NCI-H146 (cell line): ENCODE data around the gene RALY.
A peak's percentile ranks its signal among the peaks of the same experiment; 100 is the strongest.

Source experiments
- DNase-seq: peaks from one replicate; lab custom pipeline; 2025; lab: John Stamatoyannopoulos, UW

RALY gene

DNA sequence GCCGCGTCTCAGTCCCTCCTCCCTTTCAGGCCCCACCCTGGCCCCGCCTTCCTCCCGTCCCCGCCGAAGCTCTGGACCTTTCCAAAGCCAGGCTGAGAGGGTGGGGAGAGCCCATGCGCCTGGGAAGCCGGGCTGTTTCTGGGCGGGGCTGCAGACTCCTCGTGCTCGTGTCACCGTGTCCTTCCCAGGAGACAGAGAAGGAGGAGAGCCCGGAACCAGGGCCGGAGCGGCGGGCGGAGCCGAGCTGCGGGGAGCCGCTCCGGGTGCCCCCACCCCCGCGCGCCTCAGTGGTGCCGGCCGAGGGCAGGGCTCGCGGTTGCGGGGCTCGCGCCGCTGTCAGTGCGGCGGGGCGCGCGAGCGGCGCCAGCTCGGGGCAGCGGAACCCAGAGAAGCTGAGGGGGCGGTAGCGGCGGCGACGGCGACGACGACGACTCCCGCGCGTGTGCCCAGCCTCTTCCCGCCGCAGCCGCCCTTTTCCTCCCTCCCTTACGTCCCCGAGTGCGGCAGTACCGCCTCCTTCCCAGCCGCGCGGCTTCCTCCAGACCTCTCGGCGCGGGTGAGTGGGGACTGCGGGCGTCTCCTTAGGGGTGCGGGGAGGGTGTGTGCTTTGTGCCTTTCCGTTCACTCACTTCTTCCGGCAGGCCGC lies at the start of gene RALY:
Gene RALY (plus strand): TSS at position 336 of the 646 bp plus-strand sequence. CDS start 78,164 bp downstream, outside the sequence.
- peak; percentile 85 for DNase-seq

DNA sequence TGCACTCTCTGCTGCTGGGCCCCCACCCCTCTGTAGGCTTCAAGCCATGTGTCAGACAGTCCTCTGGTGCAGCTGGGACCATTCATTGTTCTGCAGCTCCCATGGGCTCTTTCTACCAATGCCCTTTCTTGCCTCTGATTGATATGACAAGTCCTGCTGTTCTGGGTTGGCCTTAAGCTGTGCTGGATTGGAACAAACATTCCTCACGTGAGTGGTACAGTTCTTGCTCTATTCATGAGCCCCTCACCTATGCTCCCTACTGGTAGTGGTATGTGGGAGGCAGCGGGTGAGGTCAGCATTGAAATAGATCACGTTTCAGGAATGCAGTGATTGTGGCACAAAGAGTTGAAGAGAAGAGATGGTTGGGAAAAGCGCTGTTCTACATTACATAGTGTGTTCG lies 48.8 kb upstream of the RALY start:
- no peak for DNase-seq

DNA sequence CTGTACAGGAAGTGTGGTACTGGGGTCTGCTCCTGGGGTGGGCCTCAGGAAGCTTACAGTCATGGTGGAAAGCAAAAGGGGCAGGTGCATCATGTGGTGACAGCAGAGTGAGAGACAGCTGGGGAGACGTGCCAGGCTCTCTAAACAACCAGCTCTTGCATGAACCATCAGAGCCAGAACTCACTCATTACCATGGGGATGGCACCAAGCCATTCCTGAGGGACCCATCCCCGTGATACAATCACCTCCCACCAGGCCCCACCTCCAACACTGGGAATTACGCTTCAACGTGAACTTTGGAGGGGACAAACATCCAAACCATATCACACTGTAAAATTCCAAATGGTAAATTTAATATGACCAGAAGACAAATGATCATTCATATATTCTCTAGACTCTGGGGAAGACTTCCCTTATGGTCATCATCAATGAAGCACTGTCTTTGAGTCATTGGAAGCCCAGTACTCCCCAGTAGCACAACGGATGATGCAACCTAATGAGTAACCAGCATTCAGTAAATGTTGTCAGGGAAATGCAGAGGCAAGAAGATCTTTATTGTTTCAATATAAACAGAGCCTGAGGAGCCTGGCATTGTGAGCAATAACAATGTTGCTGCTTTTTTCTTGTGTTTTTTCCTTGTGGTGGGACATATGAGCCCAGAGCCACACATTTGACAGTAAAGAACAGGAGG lies 48.2 kb upstream of the RALY start:
- no peak for DNase-seq

- peak; percentile 11 for DNase-seq
Observed at GRCh38 chr20:33947709-33948295, 45.9 kb upstream of the RALY start.

- no peak for DNase-seq
Observed at GRCh38 chr20:33948480-33948879, 45.2 kb upstream of the RALY start.

- DNase-seq, result no peak
Observed at GRCh38 chr20:33951171-33951570, 42.5 kb upstream of the RALY start.

GRCh38 chr20:33954504-33954903 lies 39.2 kb upstream of the RALY start:
- DNase-seq, result no peak

- no peak for DNase-seq
Observed at GRCh38 chr20:33963751-33964150, 30.0 kb upstream of the RALY start.

GRCh38 chr20:33964441-33964840 lies 29.3 kb upstream of the RALY start:
- DNase-seq, result no peak

DNA sequence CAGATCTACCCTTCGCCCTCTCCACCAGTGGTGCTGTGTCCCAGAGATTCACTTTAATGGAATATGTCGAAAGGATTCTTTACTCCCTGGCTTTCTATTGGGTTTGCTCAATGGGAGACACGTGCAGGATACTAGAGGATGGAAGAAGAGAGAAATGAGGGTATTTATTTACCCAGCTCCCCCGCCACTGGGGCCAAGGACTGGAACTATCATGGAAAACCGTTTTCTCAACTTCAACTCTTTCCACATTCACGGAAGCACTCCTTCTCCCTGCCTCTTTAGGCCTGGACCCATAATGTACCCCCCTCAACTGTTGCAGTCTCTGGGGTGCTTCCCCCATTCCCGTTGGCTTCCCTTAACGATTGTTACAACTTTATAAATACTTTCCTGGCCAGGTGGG lies 26.6 kb upstream of the RALY start:
- no peak for DNase-seq

DNA sequence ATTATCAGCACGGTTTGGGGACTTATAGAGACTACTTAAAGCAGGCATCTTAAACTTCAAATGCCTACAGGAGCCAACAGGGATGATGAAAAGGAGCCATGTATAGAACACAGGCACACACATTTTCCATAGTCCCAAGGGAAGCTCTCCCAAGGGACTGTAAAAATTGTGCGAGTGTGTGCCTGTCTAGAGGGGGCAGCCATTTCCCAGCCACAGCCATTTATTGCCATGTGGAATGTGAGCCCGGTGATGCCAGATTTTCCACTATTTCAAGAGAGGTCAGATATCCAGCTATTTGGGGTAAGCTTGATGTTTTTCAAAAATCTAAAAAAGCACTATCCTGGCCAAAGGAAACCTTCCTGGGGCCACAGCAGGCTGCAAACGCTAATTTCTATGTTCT lies 24.1 kb upstream of the RALY start:
- no peak for DNase-seq

GRCh38 chr20:33970229-33970628 lies 23.5 kb upstream of the RALY start:
- DNase-seq, result no peak

DNA sequence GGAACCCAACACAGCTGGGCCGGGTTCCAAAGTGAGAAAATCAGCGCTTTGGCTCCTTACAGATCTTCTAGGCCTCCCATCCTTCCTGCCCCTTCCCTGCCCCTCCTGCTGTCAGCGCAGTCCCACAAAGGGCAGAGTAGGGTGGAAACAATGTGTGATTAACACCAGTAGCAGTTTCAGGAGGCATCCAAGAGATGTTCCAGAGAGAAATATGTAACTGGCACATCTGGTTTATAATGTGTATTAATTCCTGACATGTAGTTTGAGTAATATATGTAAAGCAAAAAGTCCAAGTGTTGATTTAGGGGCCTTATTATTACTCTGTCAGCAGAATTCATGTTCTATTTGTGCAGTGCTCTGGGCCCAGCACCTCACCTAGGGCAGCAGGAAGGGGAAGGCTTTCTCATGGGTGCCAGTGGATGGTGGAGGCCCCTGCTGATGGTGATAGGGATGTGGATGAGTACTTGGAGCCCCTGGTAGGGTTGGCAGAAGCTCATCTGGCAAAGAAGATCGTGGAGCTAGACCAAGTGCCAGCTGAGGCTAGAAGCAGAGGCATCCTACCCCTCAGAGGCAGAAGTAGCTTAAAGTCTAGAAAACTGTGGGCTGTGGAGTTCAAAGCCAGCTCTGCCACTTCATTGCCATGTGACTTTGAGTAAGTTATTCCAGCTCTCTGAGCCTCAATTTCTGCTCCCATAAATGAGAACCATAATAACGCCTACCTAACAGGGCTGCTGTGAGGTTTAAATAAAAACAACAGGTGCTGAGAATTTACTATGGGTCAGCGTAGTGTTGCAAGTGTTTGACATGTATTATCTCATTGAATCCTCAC lies 22.4 kb upstream of the RALY start:
- DNase-seq, result no peak

- no peak for DNase-seq
Observed at GRCh38 chr20:33976959-33977358, 16.8 kb upstream of the RALY start.

DNA sequence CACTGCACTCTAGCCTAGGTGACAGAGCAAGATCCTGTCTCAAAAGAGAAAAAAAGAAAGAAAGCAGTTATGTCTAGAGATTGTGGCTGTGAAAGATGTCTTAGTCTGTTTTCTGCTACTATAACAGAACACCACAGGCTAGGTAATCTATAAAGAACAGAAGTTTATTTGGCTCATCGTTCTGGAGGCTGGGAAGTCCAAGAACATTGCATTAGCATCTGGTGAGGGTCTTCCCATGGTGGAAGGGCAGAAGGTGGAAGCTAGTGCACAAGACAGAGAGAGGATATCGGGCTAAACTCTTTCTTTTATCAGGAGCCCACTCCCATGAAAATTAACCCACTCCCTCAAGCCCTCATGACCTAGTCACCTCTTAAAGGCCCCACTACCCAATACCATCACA lies 16.2 kb upstream of the RALY start:
- no peak for DNase-seq

DNA sequence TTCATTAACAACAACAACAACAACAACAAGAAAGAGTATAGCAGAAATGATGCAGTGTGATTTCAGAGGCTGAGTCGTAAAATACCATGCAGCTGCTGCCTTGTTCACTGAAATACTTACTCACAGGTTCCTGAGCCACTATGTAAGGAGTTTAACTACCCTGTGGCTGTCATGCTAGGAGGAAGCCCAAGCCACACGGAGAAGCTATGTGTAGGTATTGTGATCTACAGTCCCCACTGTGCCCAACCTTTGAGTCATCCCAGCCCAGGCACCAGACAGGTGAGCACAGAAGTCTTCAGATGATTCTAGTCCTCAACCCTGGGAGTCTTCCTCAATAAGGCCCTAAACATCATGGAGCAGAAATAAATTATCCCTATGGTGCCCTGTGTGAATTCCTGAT lies 14.6 kb upstream of the RALY start:
- DNase-seq, result no peak

DNA sequence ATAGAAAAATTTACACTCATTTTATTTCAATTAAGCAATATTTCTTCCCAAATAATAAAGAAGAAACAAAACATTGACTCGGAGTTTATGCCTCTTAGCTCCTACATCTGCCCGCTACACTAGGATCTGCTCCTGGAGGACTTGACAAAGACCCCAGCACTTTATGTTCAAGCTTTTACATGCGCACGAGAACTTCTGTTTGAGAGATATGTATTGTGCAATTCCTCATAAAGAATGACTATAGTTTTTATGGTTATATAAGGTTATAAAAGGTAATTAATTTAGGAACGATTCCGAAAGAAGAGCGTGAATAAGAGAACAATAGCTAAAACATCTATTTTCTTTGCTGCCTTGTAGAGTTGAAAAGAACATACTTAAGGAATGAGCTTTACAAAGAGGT lies 12.4 kb upstream of the RALY start:
- DNase-seq, result no peak

DNA sequence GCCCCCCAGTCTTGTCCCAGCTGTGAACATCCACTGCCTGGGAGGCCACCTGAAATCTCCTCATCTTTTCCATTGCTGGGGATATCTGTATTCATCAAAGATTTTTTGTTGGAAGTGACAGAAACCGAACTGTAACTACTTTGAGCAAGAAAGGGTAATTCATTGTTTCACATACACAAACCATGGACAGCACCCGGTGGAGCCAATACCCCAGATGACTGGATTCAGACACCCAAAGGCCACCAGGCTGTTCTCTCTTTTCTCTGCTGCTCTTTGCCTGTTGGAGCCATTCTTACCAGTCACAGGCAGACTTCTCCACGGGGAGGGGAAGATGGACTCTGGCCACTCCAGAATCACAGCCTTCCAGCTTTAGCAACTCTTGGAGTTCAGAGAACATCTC lies 11.7 kb upstream of the RALY start:
- DNase-seq, result no peak

- no peak for DNase-seq
Observed at GRCh38 chr20:33983371-33983770, 10.3 kb upstream of the RALY start.

DNA sequence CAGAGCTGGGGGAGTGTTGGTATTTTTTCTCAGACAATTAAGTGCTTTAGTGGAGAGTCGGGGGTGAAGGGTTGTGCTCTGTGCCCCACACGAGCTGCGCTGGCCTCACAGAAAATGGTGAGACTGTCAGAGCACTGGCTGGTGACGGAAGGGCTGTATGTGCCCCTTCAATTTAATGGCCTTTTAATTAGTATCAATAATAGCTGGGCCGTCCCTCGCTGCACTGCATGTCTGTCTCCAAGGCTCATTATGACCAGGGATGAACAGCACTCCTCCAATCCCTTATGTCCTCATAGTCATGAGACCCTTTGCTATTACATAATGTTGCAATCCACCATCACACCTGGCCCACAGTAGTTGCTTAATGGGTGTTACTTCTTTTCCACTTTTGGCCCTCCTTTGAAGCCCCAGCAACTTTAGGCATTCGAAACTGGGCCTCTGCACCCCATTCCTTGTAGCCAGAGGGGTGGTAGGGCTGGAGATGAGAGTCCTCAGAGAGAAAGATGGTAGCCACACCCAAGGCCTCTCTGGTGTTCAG lies 9.5 kb upstream of the RALY start:
- no peak for DNase-seq

DNA sequence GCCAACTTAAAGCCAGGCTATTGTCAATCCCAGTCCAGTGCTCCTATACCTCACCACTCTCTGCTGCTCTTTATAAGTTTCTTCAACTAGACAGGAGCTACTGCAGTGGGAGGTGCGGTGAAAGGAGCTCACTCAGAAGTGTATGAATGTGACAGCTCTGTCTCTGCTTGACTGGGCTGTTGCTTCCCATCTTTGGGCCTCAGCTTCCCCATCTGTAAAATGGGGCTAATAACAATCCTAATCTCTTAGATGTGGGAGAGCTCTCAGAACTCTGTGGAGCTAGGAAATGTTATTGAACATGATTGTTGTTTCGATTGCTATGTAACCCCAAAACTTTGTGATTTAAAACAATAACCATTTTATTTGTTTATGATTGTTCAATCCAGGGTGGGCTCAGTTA lies 8.4 kb upstream of the RALY start:
- no peak for DNase-seq

DNA sequence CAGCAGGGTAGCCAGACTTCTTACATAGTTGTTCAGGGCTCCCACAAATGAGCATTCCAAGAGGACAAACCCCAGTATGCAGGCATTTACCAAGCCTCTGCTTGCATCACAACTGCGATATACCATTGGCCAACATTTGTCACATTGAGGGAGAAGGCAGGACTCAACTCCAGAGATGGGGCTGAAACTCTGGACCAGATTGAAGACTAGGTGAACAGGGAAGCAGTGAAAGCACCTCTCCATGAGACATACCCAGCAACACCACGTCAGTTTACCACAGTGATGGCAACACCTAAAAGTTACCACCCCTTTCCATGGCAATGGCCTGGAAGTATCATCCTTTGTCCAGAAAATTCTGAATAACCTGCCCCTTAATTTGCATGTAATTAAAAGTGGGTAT lies 7.9 kb upstream of the RALY start:
- DNase-seq, result no peak
